Stimulated activated CD4-positive, alpha-beta T cell treated with anti-CD3 and anti-CD28 coated beads, Interleukin-4, amount 100 ng/mL, for 24 hours (primary cell): Measurements from ENCODE around the gene GRID1.

Experiments
- DNase-seq: peaks from one replicate; pipeline ENCODE4 v3.0.0-alpha.2; 2020

The GRID1 gene

DNA sequence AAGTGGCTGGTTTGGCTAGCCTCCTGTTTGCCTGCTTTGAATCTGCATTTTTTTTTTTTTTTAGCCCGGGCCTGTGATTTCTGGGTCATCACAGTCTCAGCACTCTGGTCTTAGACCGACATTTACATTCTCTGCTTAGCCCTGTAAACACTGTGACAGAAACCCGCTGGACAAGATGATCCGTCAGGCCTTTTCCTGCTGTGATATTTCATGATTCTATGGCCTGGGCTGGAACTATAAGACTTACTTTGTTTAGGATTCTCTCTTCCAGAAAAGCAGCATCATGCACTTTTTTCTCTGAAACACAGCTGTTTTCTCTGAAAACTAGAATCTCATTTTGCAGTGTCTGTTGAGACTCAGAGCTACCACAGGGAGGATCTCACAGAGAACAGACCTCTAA is 705.5 kb downstream of the GRID1 start:
- no peak for DNase-seq

DNA sequence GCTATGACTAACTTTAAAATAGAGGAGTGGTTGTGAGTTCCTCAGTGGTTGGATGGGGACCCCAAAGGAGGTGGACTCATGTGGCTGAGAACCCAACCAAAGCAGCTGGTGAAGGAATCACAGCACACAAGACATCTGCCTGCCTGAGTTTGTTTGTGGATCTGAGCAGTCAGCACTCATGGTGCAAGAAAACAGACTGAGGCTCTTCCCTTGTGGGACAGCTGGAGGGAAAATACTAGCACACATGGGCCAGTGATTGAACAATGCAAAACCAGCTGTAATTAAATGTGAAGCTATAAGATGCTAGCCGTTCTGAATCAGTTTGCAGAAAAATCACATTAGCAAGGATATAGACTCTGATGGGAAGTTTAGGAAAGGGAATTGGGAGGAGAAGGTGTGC is 707.3 kb downstream of the GRID1 start:
- no peak for DNase-seq

DNA sequence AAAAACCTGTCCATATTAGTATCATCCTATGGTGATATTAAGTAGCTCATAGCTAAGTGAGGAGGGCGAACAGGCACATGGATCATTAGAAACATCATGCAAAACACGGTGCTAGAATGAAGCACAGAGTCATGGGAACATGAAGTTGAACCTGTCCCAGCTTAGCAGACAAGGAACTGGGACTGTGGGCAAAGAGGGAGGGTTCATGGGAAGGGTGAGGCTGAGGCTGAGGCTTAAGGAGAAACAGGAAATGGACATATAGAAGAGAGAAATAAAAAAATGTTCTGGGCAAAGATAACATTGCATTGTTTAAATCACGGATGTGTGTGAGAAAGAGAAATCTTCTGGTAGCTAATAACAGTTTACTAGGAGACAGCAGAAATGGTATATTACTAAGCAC is 708.1 kb downstream of the GRID1 start:
- DNase-seq: no peak

DNA sequence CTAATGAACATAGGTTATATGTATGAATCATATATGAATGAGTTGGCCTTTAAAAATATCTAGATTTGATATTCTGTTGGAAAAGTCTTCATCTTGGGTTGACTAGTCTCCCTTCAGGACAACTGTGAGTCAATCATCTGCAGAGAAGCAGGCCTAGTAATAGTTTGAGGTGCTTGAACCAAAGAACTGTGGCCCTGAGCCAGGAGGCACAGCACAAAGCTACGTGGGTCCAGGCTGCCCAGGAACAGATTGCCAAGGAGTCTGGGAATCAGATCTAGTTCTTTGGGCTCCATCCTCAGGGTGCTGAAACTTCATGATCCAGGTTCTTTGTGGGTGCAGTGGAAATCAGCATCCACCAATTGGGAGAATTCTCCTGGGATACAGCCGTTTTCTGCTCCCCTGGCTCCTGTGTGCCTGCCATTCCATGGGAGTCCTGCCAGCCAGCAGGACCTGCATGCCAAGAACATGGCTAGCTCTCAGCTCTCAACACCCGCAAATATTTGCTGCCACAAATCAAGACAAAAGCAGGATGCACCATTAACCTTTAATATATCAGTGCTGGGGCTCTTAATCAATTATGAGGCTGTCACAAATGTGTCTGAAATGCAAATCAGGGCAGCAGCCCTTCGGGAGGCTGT is 709.0 kb downstream of the GRID1 start:
- no peak for DNase-seq

GRCh38 chr10:85655411-85655810 is 711.2 kb downstream of the GRID1 start:
- no peak for DNase-seq

DNA sequence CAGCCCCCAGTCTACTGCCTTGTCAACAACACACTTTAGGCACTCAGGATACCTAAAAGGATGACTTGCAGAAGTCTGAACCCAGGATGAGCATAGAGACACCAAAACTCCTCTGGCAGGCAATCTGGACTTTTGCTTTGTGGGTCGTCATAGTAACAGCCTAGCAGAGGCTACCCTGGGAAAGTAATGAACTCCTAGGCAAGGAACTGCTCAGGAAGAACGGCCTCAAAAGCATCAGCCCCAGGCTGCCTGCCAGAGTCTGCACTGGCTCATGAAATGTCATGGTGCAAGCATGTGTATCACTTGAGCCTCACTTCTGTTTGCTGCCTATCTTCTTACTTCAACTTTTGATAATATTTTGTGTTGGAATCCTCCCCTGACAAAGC is 715.1 kb downstream of the GRID1 start:
- DNase-seq: no peak

DNA sequence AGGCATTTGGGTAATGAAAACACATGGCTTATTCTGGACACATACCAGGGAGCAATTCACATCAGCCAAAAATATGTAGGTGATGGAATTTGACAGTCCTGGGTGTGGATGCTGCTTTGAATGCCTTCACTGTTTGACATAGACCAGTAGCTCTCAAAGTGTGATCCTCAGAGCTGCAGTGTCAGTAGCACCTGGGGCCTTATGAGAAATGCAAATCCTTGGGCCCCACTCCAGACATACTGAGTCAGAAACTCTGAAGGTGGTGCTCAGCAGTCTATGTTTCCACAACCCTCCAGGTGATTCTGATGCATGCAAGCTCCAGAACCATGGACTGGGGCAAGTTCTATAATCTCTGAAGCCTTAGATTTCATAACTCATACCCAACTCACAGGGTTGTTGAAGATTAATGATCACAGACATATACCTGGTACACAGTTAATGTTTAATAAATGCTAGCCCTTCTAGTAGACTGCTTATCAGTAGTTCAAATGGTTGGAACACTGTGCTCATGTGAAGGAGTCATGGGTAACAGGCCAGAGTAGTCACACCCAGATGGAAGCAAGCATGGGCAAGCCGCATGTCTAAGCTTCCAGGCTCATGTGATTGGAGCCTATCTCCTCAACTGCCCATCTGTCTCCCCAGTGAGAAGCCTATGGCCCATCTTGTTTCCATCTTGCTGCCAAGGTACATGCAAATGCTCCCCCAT is 715.7 kb downstream of the GRID1 start:
- DNase-seq: no peak

- DNase-seq: no peak
Observed at GRCh38 chr10:85649461-85649860, 717.1 kb downstream of the GRID1 start.

- no peak for DNase-seq
Observed at GRCh38 chr10:85648279-85648754, 718.3 kb downstream of the GRID1 start.

- no peak for DNase-seq
Observed at GRCh38 chr10:85647741-85648140, 718.9 kb downstream of the GRID1 start.

DNA sequence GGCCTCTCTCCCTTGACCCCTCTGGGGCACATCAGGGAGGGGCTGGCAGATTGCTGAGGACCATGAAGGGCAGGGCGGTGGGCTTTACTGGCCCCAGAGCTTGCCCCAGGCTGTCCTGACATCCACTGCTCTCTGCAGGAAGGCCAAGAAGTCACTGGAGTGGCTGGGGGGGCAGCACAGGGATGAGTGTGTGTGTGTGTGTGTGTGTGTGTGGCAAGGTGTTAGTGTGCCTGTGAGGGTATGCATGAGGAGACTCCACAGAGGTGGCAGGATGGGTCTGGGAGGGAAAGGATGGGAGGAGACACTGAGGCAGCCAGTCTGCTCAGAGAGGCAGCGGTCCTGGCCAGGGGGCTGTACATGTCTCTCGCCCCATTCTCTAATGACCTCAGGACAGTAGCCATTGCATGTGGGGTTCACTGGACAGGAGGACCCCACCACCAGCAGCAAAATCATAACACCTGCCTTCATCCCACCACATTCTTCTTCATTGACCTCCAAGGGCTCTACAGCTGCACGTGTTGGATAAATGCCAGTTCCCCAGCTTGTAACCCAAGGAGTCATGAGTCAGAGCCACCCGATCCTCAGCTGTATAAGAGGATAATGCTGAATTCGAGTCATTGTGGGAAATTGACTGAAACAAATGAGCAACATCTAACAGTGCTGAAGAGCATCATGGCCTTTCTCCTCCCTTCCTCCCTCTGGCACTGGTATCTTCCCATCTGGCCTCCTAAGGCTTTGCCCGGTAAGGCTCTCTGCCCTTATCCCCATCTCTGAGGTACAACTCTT is 720.5 kb downstream of the GRID1 start:
- DNase-seq: no peak

- DNase-seq: no peak
Observed at GRCh38 chr10:85645053-85645452, 721.5 kb downstream of the GRID1 start.

- DNase-seq: no peak
Observed at GRCh38 chr10:85643845-85644525, 722.6 kb downstream of the GRID1 start.

DNA sequence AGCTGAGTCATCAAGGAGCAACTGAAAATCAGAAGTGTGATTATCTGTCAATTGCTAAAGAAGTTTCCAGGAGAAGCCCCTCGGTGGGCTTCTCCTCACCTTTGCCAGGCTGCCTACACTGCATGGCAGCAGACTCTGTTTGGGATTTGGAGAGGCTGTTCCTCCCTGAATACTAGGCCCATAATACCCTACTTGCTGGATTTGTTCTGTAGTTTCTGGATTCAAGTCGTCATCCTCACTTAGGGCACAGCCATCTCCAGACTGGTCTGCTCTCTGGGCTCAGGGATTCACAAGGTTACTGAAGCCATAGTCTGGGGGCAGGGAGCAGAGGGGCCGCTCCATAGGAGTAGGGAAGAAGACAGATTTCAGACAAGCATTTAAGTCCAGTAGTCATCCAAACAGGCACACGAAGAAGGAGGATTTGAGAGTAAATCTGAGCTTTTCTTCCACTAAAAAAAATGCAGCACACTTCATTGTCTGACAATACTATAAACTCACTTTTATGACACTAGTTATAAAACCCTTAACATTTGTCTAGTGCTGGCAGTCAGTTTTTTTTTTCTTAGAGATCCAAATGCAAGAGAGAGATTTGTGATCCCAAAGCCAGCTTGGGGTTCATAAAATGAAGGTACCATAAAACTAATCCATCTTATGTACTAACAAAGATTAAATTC is 723.3 kb downstream of the GRID1 start:
- no peak for DNase-seq

DNA sequence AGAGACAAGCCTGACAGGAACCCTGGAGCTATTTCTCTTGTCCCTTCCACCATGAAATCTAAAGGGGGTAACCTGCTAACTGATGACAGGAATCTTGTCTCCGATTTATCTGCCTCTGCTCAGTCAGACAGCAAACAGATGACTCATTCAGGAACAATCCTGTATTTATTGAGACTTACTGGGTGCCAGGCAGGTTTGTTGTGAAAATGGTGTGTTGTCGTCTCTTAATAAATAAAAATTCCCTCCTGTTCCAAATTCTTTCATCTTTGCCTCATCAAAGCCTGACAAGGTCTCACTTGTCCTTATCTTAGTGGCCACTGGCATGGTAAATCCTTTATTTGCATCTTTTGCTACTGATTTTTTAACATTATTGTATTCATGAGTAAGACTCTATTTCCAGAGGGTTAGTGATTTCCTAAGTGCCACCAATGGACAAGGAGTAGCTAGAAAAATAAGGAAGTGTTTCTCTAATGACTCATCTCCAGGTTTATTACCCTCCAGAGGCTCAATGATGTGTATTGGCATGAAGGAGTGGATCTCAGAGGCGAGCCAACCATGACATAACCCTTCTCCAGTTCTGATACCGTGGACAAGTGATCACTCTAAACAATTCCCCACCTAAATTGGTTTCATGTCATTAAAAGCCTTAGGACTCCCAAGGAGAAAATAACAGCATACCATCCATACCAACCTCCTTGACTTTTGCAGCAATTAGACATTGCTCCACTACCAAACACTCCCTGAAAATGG is 724.0 kb downstream of the GRID1 start:
- DNase-seq: no peak

DNA sequence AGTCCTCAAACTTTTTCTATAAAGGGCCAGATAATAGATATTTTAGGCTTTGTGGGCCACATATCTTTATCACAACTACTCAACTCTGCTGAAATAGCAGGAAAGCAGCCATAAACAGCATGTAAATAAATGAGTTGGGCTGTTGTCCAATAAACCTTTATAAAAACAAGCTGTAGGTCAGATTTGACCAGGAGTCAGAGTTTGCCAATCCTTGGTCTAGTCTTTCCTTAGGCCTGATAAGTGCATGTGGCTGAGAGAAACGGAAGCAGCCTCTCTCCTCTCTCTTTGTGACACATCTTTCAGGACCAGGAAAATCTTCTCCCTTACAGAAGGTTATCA is 724.5 kb downstream of the GRID1 start:
- DNase-seq: no peak

DNA sequence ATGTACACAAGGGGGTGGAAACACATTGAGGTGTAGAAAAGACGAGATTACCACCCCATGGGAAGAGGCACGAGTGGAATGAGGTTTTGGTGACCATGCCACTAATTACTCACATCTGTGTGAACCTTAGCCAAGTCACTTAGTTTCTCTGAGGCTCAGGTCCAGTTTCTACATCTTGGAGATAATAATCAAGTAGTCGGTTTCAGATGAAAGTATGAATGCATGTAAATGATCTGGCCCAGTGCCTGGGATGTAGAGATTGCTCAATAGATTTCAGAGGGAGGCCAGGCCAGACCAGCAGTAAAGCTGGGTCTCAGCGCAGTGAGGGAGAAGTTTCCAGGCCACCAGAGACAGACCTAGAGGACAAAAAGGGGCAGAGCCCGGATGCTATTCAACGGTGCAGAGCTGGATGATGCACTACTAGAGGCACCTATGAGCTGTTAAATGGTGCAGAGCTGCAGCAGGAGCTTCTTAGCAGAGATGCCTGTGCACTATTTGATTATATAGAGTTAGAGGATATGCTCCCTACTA is 725.1 kb downstream of the GRID1 start:
- DNase-seq: no peak

- no peak for DNase-seq
Observed at GRCh38 chr10:85638797-85639196, 727.8 kb downstream of the GRID1 start.

DNA sequence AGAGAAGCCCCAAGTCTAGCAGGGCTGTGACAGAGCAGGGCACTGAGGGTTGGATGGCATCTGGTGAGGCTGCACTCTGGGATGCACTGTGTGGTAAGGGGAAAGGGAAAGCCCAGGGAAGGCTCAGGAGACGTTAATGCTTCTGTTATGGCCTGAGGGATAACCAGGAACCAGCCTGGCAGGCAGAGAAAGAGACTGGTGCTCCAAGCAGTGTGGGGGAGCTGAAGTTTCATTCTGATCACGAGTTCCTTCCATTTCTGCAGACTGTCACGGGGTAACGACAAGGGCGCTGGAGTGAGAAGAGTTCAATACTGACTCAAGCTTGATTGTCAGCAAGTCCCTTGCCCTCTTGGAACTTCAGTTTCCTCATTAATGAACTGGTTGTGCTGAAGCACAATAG is 730.9 kb downstream of the GRID1 start:
- no peak for DNase-seq

DNA sequence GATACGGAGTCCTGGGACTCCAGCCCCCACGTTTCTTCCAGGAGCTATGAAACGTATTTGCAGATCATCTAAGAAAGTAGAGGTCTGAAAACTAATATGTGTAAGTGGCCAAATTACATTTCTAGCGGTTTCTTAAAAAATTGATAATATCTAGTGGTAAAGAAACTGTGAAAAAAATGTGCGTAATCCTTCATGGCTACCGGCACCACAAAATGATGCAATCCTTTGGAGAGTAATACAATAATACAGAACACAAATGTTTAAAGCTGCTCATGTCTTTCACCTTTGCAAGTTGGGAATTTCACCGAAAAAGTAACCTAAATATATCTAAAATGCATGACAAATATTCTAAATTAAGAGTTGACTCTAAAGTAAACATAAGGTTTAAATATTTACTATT is 742.1 kb downstream of the GRID1 start:
- DNase-seq: no peak

DNA sequence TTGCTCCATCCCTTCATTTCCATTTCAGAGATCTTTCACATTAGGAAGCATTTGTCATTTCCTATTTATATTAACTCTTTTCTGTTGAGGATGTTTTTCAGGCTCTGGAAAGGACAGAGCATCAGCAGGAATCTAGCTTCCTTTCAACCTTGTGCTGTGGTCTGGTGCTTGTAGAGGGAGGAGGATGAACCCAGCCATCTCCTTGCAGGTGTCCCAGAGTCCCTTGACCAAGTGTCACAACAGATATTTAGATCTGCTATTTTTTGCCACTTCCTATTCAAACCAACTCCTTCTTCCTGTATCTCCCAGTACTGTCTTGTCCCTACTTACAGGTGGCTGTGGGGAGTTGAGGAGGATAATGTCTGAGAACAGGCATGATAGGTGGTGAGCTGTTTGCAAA is 742.8 kb downstream of the GRID1 start:
- DNase-seq: no peak

DNA sequence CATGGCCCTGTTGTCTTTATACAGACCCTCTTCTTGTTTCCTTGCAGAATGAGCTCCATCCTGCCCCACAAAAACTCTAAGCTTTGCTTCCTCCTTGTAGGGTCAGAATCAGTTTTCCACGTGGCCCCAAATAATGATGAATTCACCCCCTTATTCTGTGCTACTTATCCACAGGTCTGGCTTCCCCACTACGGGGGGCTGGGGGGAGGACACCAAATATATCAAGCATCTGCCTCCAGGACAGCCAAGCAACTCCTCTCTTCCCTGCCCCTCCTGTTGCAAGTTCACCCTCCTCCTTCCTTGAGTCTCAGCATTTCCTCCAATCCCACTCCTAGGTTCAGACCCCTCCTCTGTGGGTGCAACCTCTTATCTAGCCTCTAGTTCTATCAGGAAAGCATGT is 743.3 kb downstream of the GRID1 start:
- no peak for DNase-seq
